Progenitor cell of endocrine pancreas (in vitro differentiated cells): ENCODE data around the gene SELENOI. TPM values are rescaled to one million over a fixed set of nuclear protein-coding genes. Genes with fewer than 3 reads are reported as not detected.
A peak's percentile ranks its signal among the peaks of the same experiment; 100 is the strongest.
"Not testable (repeated sequence)": the region's sequence is repeated elsewhere in the genome, so short reads cannot be mapped to it uniquely, and the experiment has no call there.

Experiments used
- DNase-seq: peaks from one replicate; pipeline ENCODE4 v3.0.0; 2021; ENCODE audit warnings: low spot score; ENCODE audit not compliant: unreplicated experiment
- H3K27ac Mint-ChIP-seq: 2 replicates; pipeline ENCODE4 v1.8.0; 2021; ENCODE audit warnings: mild to moderate bottlenecking, moderate library complexity, mixed read lengths
- H3K27me3 Mint-ChIP-seq: 2 replicates; pipeline ENCODE4 v1.8.0; 2021; ENCODE audit warnings: mixed read lengths
- H3K36me3 Mint-ChIP-seq: 2 replicates; pipeline ENCODE4 v1.8.0; 2022; ENCODE audit warnings: mixed read lengths; ENCODE audit not compliant: insufficient read depth
- H3K4me1 Mint-ChIP-seq: 2 replicates; pipeline ENCODE4 v1.8.0; 2021; ENCODE audit warnings: low read depth, mixed read lengths
- H3K4me3 Mint-ChIP-seq: 2 replicates; pipeline ENCODE4 v1.8.0; 2021; ENCODE audit warnings: low read depth, mild to moderate bottlenecking, moderate library complexity, mixed read lengths
- H3K9me3 Mint-ChIP-seq: 2 replicates; pipeline ENCODE4 v1.8.0; 2021; ENCODE audit warnings: low read depth, mixed read lengths
- total RNA-seq: library from RNA; stranded (reverse); gene quantifications from 2 replicates; pipeline ENCODE4 v1.2.1, GENCODE V29; 2021
- TF ChIP-seq, protein P1 (sequence below): fragments of 200-600 bp; sonication (generic); IDR thresholded peaks from one replicate; pipeline ENCODE4 v1.5.0; 2021; ENCODE audit warnings: antibody characterized with exemption, mild to moderate bottlenecking; ENCODE audit not compliant: unreplicated experiment

Gene SELENOI
- total RNA-seq, 1 donor from 2014 or later = 46.2 TPM

DNA sequence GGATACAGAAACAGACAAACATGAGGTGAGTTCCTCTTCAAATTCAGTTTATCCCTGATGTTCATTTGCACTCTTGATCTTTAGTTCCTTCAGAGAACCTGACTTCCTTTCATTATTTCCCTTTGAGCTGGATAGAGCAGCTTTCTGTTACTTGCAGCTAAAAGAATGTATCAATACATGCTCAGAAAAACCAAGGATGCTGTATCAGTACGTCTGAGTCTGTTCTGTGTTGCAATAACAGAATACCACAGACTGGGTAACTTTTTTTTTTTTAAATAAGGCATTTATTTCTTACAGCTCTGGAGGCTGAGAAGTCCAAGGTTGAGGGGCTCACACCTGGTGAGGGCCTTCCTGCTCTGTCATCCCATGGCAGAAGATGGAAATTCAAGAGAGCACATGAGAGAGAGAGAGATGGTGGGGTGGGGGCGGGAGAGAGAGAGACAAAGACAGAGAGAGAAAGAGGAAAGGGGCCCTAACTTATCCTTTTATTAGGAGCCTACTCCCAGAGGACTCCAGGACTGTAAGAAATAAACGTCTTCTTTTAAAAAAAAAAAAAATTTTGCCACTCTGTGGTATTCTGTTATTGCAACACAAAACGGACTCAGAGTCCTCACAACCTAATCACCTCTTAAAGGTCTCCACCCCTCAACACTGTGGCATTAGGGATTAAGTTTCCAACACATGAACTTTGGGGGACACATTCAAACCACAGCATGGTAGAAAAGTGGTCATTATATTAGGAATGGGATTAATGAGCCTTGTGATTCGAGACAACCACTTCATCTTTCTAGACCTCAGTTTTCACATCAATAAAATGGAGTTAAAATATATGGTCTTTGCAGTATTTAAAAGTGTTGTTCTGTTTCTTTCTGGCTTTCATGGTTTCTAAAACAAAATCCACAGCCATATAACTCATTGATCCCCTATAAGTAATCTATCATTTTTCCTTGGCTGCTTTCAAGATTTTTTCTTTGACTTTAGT, 18.4 kb upstream of the SELENOI start:
- DNase-seq = no peak
- Mint-ChIP-seq H3K4me1 (no peaks in the 10 kb centered on the region), H3K4me3 (no peak overlapping the region), H3K27me3 (no peaks in the 10 kb centered on the region), H3K9me3 (peaks cover 3% of the 10 kb centered on the region), H3K36me3 (no peaks in the 10 kb centered on the region), H3K27ac (no peak overlapping the region)
- TF ChIP-seq, protein P1, sequence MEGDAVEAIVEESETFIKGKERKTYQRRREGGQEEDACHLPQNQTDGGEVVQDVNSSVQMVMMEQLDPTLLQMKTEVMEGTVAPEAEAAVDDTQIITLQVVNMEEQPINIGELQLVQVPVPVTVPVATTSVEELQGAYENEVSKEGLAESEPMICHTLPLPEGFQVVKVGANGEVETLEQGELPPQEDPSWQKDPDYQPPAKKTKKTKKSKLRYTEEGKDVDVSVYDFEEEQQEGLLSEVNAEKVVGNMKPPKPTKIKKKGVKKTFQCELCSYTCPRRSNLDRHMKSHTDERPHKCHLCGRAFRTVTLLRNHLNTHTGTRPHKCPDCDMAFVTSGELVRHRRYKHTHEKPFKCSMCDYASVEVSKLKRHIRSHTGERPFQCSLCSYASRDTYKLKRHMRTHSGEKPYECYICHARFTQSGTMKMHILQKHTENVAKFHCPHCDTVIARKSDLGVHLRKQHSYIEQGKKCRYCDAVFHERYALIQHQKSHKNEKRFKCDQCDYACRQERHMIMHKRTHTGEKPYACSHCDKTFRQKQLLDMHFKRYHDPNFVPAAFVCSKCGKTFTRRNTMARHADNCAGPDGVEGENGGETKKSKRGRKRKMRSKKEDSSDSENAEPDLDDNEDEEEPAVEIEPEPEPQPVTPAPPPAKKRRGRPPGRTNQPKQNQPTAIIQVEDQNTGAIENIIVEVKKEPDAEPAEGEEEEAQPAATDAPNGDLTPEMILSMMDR = no peak

GRCh38 chr2:26329083-26329482, 16.9 kb upstream of the SELENOI start:
- H3K4me3 Mint-ChIP-seq, DNase-seq, H3K27ac Mint-ChIP-seq, H3K9me3 Mint-ChIP-seq, H3K4me1 Mint-ChIP-seq, H3K36me3 Mint-ChIP-seq, H3K27me3 Mint-ChIP-seq: not testable (repeated sequence)

DNA sequence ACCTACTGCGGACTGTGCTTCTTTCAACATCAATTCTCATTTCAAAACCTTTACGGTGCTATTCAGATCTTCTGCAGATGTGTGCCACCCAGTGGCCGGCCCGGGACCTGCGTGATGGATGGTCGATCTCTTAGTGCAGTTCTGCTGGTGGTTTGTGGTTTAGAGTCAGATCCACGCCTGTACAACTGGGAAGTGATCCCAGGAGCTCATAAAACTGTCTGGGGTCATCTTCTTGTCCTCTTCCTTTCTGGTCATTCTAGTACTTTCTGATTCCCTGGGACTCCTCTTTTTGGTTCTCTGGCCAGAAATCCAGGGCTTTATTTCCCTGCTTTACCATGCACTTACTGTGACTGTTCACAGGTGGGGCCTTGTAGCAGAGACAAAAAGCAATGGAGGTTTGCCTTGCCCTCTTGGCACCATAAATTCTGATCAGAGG, 15.8 kb upstream of the SELENOI start:
- no peaks in the 10 kb centered on the region for H3K9me3 Mint-ChIP-seq
- TF ChIP-seq, protein P1 = peak; percentile 88
- no peak overlapping the region for H3K27ac Mint-ChIP-seq
- H3K4me3 Mint-ChIP-seq = no peak overlapping the region
- no peaks in the 10 kb centered on the region for H3K27me3 Mint-ChIP-seq
- DNase-seq = peak; percentile 65
- H3K36me3 Mint-ChIP-seq = no peaks in the 10 kb centered on the region
- H3K4me1 Mint-ChIP-seq = peaks cover 2% of the 10 kb centered on the region

- H3K9me3 Mint-ChIP-seq = no peaks in the 10 kb centered on the region
- H3K4me1 Mint-ChIP-seq = peaks cover 2% of the 10 kb centered on the region
- no peaks in the 10 kb centered on the region for H3K27me3 Mint-ChIP-seq
- no peak for DNase-seq
- no peak overlapping the region for H3K4me3 Mint-ChIP-seq
- H3K36me3 Mint-ChIP-seq = no peaks in the 10 kb centered on the region
- no peak overlapping the region for H3K27ac Mint-ChIP-seq
- TF ChIP-seq, protein P1 = no peak
These were observed 15.3 kb upstream of the SELENOI start for GRCh38 chr2:26330604-26331003.

DNA sequence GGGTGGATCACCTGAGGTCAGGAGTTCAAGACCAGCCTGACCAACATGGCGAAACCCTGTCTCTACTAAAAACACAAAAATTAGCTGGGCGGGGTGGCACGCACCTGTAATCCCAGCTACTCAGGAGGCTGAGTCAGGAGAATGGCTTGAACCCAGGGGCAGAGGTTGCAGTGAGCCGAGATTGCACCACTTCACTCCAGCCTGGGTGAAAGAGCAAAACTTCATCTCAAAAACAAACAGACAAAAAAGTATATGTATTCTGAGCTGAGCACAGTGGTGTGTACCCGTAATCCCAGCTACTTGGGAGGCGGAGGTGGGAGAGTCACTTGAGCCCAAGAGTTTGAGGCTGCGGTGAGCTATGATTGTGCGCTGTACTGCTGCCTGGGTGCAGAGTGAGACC, 14.6 kb upstream of the SELENOI start:
- not testable (repeated sequence) for H3K4me3 Mint-ChIP-seq, H3K9me3 Mint-ChIP-seq, H3K36me3 Mint-ChIP-seq, DNase-seq, H3K27ac Mint-ChIP-seq, H3K27me3 Mint-ChIP-seq, H3K4me1 Mint-ChIP-seq

DNA sequence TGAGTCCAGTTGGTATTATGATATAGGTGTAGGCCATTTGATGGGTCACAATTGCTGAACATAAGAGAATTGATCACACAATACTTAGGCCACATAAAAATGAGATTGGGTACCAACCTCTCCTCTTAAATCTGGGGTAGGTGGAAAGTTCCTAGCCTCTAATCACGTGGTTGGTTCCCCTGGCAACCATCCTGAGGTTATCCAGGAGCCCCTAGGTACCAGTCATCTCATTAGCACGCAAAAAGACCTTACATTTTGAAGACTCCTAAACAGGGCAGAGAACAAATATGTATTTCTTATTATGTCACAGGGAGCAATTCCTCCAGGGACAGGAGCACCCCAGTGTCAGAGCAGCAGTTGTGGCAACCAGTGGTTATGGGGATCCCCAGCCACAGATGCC, 12.7 kb upstream of the SELENOI start:
- H3K4me1 Mint-ChIP-seq = peaks cover 2% of the 10 kb centered on the region
- no peaks in the 10 kb centered on the region for H3K36me3 Mint-ChIP-seq
- TF ChIP-seq, protein P1 = no peak
- no peak for DNase-seq
- no peaks in the 10 kb centered on the region for H3K9me3 Mint-ChIP-seq
- H3K27ac Mint-ChIP-seq = no peak overlapping the region
- H3K27me3 Mint-ChIP-seq = no peaks in the 10 kb centered on the region
- H3K4me3 Mint-ChIP-seq = no peak overlapping the region
